Suprapubic skin (tissue), 4 donors: Measurements from ENCODE around the gene ENTPD1. TPM values are rescaled to one million over a fixed set of nuclear protein-coding genes. Genes with fewer than 3 reads are reported as not detected.

Source experiments
- DNase-seq, 2 donors: peaks; one replicate each; pipeline ENCODE4 v3.0.0-alpha.2; 2019; ENCODE audit warnings: low spot score in 2 of 2
- H3K27ac ChIP-seq: fragments of 200-600 bp; sonication (generic); one replicate; pipeline ENCODE4 v1.5.1; 2019
- H3K27me3 ChIP-seq: fragments of 200-600 bp; sonication (generic); one replicate; pipeline ENCODE4 v1.5.1; 2019
- H3K36me3 ChIP-seq: fragments of 200-600 bp; sonication (generic); one replicate; pipeline ENCODE4 v1.5.1; 2019
- H3K4me1 ChIP-seq: fragments of 200-600 bp; sonication (generic); one replicate; pipeline ENCODE4 v1.5.1; 2019
- H3K4me3 ChIP-seq: fragments of 200-600 bp; sonication (generic); one replicate; pipeline ENCODE4 v1.5.1; 2019; ENCODE audit warnings: mild to moderate bottlenecking
- H3K9me3 ChIP-seq: fragments of 200-600 bp; sonication (generic); one replicate; pipeline ENCODE4 v1.5.1; 2019
- CTCF ChIP-seq, 2 donors: fragments of 200-600 bp in 1 of 2; fragments of 450-650 bp in 1 of 2; sonication (generic) in 1 of 2; IDR thresholded peaks; one replicate each; pipeline ENCODE4 v1.5.1; 2016 to 2019; ENCODE audit warnings: antibody characterized with exemption in 2 of 2, mild to moderate bottlenecking in 1 of 2, moderate library complexity in 1 of 2
- EP300 ChIP-seq: sonication (generic); formaldehyde crosslinking; IDR thresholded peaks from one replicate; pipeline ENCODE4 v1.6.1; 2017; ENCODE audit warnings: antibody characterized with exemption
- POLR2A ChIP-seq, 2 donors: fragments of 450-650 bp; IDR thresholded peaks; one replicate each; pipeline ENCODE4 v1.6.1; 2017; ENCODE audit warnings: antibody characterized with exemption in 2 of 2, mild to moderate bottlenecking in 2 of 2, moderate library complexity in 2 of 2
- POLR2AphosphoS5 ChIP-seq, 3 donors: sonication (generic); formaldehyde crosslinking; IDR thresholded peaks; one replicate each; pipeline ENCODE4 v1.6.1; 2017; ENCODE audit warnings: antibody characterized with exemption in 3 of 3
- WGBS: methylation state at CpG from one replicate; pipeline ENCODE4 v1.1.5; 2018; 5-methylcytosine and 5-hydroxymethylcytosine counted together
- total RNA-seq, 4 donors: library from RNA; depleted of rRNA; stranded (reverse); fragments of >200 nt; gene quantifications; one replicate each; pipeline ENCODE4 v1.1.0, GENCODE V29; 2016

ENTPD1 gene
- total RNA-seq, 4 donors from 2014 or later: 6.3 to 18.9 (median 12.5) TPM

DNA sequence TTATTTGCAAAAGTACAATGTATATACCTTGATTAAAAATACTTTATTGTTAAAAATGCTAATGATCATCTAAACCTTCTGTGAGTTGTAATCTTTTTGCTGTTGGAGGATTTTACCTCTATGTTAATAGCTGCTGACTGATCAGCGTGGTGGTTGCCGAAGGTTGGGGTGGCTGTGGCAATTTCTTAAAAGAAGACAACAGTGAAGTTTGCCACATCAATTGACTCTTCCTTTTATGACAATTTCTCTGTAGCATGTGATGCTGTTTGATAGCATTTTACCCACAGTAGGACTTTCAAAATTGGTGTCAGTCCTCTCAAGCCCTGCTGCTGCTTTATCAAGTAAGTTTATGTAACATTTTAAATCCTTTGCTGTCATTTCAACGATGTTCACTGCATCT lies 16.9 kb upstream of the ENTPD1 start:
- Histone ChIP-seq H3K9me3 (no peaks in the 10 kb centered on the region), H3K4me1 (no peaks in the 10 kb centered on the region), H3K27me3 (no peaks in the 10 kb centered on the region), H3K4me3 (no peak overlapping the region), H3K36me3 (no peaks in the 10 kb centered on the region), H3K27ac (no peak overlapping the region)
- WGBS: 85% methylated on average over 3 of the region's 3 CpGs
- DNase-seq: no peak
- no peak for TF ChIP-seq POLR2AphosphoS5 (IDR thresholded peaks at IDR 0.05)
- no peak for TF ChIP-seq EP300
- no peak for TF ChIP-seq CTCF (IDR thresholded peaks at IDR 0.05)
- TF ChIP-seq POLR2A (IDR thresholded peaks at IDR 0.05): no peak

- Histone ChIP-seq H3K27ac (peak overlapping the region; percentile 68), H3K36me3 (no peaks in the 10 kb centered on the region), H3K9me3 (no peaks in the 10 kb centered on the region), H3K27me3 (no peaks in the 10 kb centered on the region), H3K4me3 (no peak overlapping the region), H3K4me1 (no peaks in the 10 kb centered on the region)
- WGBS: 37% methylated on average over 6 of the region's 6 CpGs
- DNase-seq: no peak
- TF ChIP-seq EP300 (no peak), POLR2A (IDR thresholded peaks at IDR 0.05) (no peak), POLR2AphosphoS5 (IDR thresholded peaks at IDR 0.05) (no peak), CTCF (IDR thresholded peaks at IDR 0.05) (no peak)
Measured at GRCh38 chr10:95741807-95742467, 14.0 kb upstream of the ENTPD1 start.

DNA sequence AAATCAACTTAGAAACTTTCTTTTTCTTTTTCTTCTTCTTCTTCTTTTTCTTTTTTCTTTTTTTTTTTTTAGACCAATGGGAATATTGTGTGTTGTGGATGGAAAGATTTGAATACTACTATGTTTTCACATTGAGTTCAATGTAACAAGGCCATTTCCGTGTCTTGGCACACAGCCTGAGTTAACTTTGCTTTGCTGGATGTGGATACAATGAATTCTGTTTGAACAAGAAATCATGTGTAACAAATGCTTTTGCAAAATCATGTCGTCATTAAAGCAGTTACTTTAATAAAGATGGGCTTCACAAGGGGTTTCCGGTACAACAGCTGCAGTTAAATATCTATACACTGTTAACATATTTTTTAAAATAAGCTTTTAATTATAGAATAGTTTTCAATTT lies 13.5 kb upstream of the ENTPD1 start:
- Histone ChIP-seq H3K4me1 (no peaks in the 10 kb centered on the region), H3K27ac (peak overlapping the region; percentile 68), H3K9me3 (no peaks in the 10 kb centered on the region), H3K4me3 (no peak overlapping the region), H3K36me3 (no peaks in the 10 kb centered on the region), H3K27me3 (no peaks in the 10 kb centered on the region)
- DNase-seq: no peak
- TF ChIP-seq POLR2AphosphoS5 (IDR thresholded peaks at IDR 0.05): no peak
- WGBS: 52% methylated on average over 3 of the region's 3 CpGs

- Histone ChIP-seq H3K4me3 (no peak overlapping the region), H3K9me3 (no peaks in the 10 kb centered on the region), H3K27ac (no peak overlapping the region), H3K4me1 (no peaks in the 10 kb centered on the region), H3K36me3 (no peaks in the 10 kb centered on the region), H3K27me3 (no peaks in the 10 kb centered on the region)
- WGBS: 80% methylated on average over 2 of the region's 2 CpGs
- no peak for TF ChIP-seq CTCF (IDR thresholded peaks at IDR 0.05)
- TF ChIP-seq POLR2A (IDR thresholded peaks at IDR 0.05): no peak
- TF ChIP-seq EP300: no peak
- TF ChIP-seq POLR2AphosphoS5 (IDR thresholded peaks at IDR 0.05): no peak
- DNase-seq: no peak
Measured at GRCh38 chr10:95742962-95743535, 12.9 kb upstream of the ENTPD1 start.

- H3K4me1 ChIP-seq: no peaks in the 10 kb centered on the region
- no peak overlapping the region for H3K4me3 ChIP-seq
- TF ChIP-seq CTCF (IDR thresholded peaks at IDR 0.05) (no peak), POLR2A (IDR thresholded peaks at IDR 0.05) (no peak), EP300 (no peak), POLR2AphosphoS5 (IDR thresholded peaks at IDR 0.05) (no peak)
- H3K36me3 ChIP-seq: no peaks in the 10 kb centered on the region
- no peaks in the 10 kb centered on the region for H3K9me3 ChIP-seq
- DNase-seq: no peak
- H3K27me3 ChIP-seq: no peaks in the 10 kb centered on the region
- WGBS: 80% methylated on average over 2 of the region's 2 CpGs
- H3K27ac ChIP-seq: no peak overlapping the region
Measured at GRCh38 chr10:95745501-95745900, 10.5 kb upstream of the ENTPD1 start.
